ENCODE data around the gene BAG3. TPM values are rescaled to one million over a fixed set of nuclear protein-coding genes. Genes with fewer than 3 reads are reported as not detected.

The BAG3 gene
- total and polyA plus RNA-seq, 3 experiments from 2014 or later, result 11.3 to 12.5 (median 12.0) TPM

- Histone ChIP-seq H3K27ac (ENCODE audit: low read depth, low read length) (no peak overlapping the region), H3K4me1 (ENCODE audit: insufficient read depth, low read length) (peaks cover 6% of the 10 kb centered on the region), H3K4me3 (ENCODE audit: low read length) (no peak overlapping the region), H3K9me3 (ENCODE audit: low read length) (no peaks in the 10 kb centered on the region), H3K36me3 (ENCODE audit: insufficient read depth, low read length) (no peaks in the 10 kb centered on the region), H3K27me3 (ENCODE audit: insufficient read depth, low read length, poor library complexity, severe bottlenecking) (no peaks in the 10 kb centered on the region)
- H3K36me3 Mint-ChIP-seq, result no peaks in the 10 kb centered on the region
- DNase-seq, result no peak
- no peak overlapping the region for H3K27ac Mint-ChIP-seq
- no peaks in the 10 kb centered on the region for H3K9me3 Mint-ChIP-seq
- CTCF ChIA-PET, result interaction anchor here (1.3 kb wide), 1 partner anchor 170 kb away, joined by 3 read pairs; no protein-coding TSS in a partner anchor
- POLR2A ChIA-PET, result no interaction called here
- H3K4me3 Mint-ChIP-seq, result no peak overlapping the region
- peaks cover 0 to 1% of the 10 kb centered on the region in 2 donors for H3K27me3 Mint-ChIP-seq
- H3K4me1 Mint-ChIP-seq, result peaks cover 20 to 31% (median 25%) of the 10 kb centered on the region in 3 donors
Measured at GRCh38 chr10:119689016-119689580, 37.9 kb downstream of the BAG3 start.

DNA sequence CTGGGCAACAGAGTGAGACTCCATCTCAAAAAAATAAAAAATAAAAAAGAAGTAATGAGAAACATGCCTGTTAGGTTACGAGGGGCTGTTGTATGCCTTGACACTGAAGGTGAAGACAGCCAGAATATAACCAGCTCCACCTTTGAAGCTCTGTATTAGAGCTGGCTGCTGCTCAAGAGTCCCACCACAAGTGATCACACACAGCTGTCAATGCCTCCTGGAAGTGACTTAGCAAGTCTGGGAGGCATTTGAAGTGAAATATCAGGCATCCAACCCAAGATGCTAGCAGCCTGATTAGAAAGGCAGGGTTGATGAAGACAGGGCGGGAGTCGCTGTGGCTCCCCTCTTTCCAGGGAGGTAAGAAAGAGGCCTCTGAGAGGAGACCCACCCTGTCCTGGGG lies 40.5 kb downstream of the BAG3 start:
- CTCF ChIA-PET, result interaction anchor here (1.4 kb wide), 1 partner anchor 9 kb away, joined by 3 read pairs; no protein-coding TSS in a partner anchor
- H3K9me3 ChIP-seq (ENCODE audit: low read length), result no peaks in the 10 kb centered on the region
- no peak overlapping the region for H3K27ac ChIP-seq (ENCODE audit: low read depth, low read length)
- Mint-ChIP-seq H3K9me3 (no peaks in the 10 kb centered on the region), H3K27ac (no peak overlapping the region), H3K4me3 (no peak overlapping the region), H3K27me3 (peaks cover 0 to 2% of the 10 kb centered on the region in 2 donors), H3K4me1 (peaks cover 16 to 26% (median 19%) of the 10 kb centered on the region in 3 donors), H3K36me3 (no peaks in the 10 kb centered on the region)
- POLR2A ChIA-PET, result no interaction called here
- peaks cover 6% of the 10 kb centered on the region for H3K4me1 ChIP-seq (ENCODE audit: insufficient read depth, low read length)
- no peaks in the 10 kb centered on the region for H3K27me3 ChIP-seq (ENCODE audit: insufficient read depth, low read length, poor library complexity, severe bottlenecking)
- no peaks in the 10 kb centered on the region for H3K36me3 ChIP-seq (ENCODE audit: insufficient read depth, low read length)
- DNase-seq, result no peak
- no peak overlapping the region for H3K4me3 ChIP-seq (ENCODE audit: low read length)

- Mint-ChIP-seq H3K9me3 (peaks cover 0 to 2% (median 0%) of the 10 kb centered on the region in 5 donors), H3K4me3 (peak overlapping the region in 2 of 7 donors; percentile 7 to 16), H3K4me1 (peaks cover 12 to 15% (median 12%) of the 10 kb centered on the region in 3 donors), H3K27me3 (peaks cover 3 to 5% of the 10 kb centered on the region in 2 donors), H3K27ac (peak overlapping the region in 5 of 8 donors; percentile 17 to 69 (median 30)), H3K36me3 (no peaks in the 10 kb centered on the region)
- H3K36me3 ChIP-seq (ENCODE audit: insufficient read depth, low read length), result no peaks in the 10 kb centered on the region
- no peaks in the 10 kb centered on the region for H3K9me3 ChIP-seq (ENCODE audit: low read length)
- ChIA-PET POLR2A (no interaction called here), CTCF (no interaction called here)
- H3K27me3 ChIP-seq (ENCODE audit: insufficient read depth, low read length, poor library complexity, severe bottlenecking), result no peaks in the 10 kb centered on the region
- H3K4me1 ChIP-seq (ENCODE audit: insufficient read depth, low read length), result no peaks in the 10 kb centered on the region
- no peak overlapping the region for H3K27ac ChIP-seq (ENCODE audit: low read depth, low read length)
- DNase-seq, result no peak
- H3K4me3 ChIP-seq (ENCODE audit: low read length), result no peak overlapping the region
Measured at GRCh38 chr10:119693262-119693957, 42.2 kb downstream of the BAG3 start.

GRCh38 chr10:119694608-119695007 lies 43.4 kb downstream of the BAG3 start:
- H3K27me3 Mint-ChIP-seq, result peaks cover 4 to 5% of the 10 kb centered on the region in 2 donors

DNA sequence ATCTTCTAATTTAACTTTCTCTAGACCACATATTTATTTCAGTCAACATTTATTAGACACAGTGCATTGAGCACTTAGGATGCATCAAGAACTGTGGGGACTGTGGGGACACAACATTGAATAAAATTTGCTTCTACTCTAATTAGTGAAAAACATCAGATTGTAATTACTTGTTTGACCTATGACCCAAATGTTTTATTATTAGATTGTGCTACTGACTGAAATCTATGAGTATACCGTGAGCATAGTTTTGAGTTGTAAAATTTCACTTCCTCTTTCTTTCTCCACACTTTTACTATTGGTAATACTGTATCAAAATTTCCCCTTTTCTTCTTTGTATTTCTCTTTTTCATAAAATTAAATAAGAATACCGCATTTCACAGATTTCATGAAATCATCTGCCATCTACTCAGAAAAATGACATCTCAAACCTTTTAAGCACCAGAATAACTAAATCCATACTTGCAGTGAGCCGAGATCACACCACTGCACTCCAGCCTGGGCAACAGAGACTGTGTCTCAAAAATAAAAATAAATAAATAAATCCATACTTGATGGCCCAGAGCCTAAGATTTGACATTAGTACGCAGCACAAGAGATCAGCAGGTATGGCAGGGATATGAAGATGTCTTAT lies 49.3 kb downstream of the BAG3 start:
- Mint-ChIP-seq H3K4me3 (no peak overlapping the region), H3K27ac (no peak overlapping the region), H3K27me3 (peaks cover 4 to 18% of the 10 kb centered on the region in 2 donors), H3K36me3 (no peaks in the 10 kb centered on the region), H3K9me3 (peaks cover 0 to 2% (median 0%) of the 10 kb centered on the region in 5 donors), H3K4me1 (peaks cover 9 to 15% (median 12%) of the 10 kb centered on the region in 3 donors)
- no peak overlapping the region for H3K4me3 ChIP-seq (ENCODE audit: low read length)
- H3K4me1 ChIP-seq (ENCODE audit: insufficient read depth, low read length), result peaks cover 6% of the 10 kb centered on the region
- ChIA-PET POLR2A (interaction anchor here (0.5 kb wide), 1 partner anchor 25 kb away, joined by 9 read pairs; the partner anchor contains the start of gene INPP5F), CTCF (interaction anchor here (4.4 kb wide), 1 partner anchor 14 kb away, joined by 18 read pairs; no protein-coding TSS in a partner anchor)
- H3K27me3 ChIP-seq (ENCODE audit: insufficient read depth, low read length, poor library complexity, severe bottlenecking), result no peaks in the 10 kb centered on the region
- H3K36me3 ChIP-seq (ENCODE audit: insufficient read depth, low read length), result no peaks in the 10 kb centered on the region
- H3K27ac ChIP-seq (ENCODE audit: low read depth, low read length), result no peak overlapping the region
- no peak for DNase-seq
- H3K9me3 ChIP-seq (ENCODE audit: low read length), result no peaks in the 10 kb centered on the region

More at GRCh38 chr10:119694608-119695007, 43.4 kb downstream of the BAG3 start:
- H3K4me3 ChIP-seq (ENCODE audit: low read length), result no peak overlapping the region
- no peaks in the 10 kb centered on the region for H3K27me3 ChIP-seq (ENCODE audit: insufficient read depth, low read length, poor library complexity, severe bottlenecking)
- Mint-ChIP-seq H3K36me3 (no peaks in the 10 kb centered on the region), H3K27ac (peak overlapping the region in 1 of 8 donors; percentile 61), H3K4me1 (peaks cover 12 to 15% (median 12%) of the 10 kb centered on the region in 3 donors), H3K4me3 (no peak overlapping the region), H3K9me3 (peaks cover 0 to 2% (median 0%) of the 10 kb centered on the region in 5 donors)
- POLR2A ChIA-PET, result no interaction called here
- no peak overlapping the region for H3K27ac ChIP-seq (ENCODE audit: low read depth, low read length)
- no peaks in the 10 kb centered on the region for H3K4me1 ChIP-seq (ENCODE audit: insufficient read depth, low read length)
- CTCF ChIA-PET, result interaction anchor here (2.5 kb wide), 1 partner anchor 8 kb away, joined by 12 read pairs; no protein-coding TSS in a partner anchor
- no peaks in the 10 kb centered on the region for H3K36me3 ChIP-seq (ENCODE audit: insufficient read depth, low read length)
- H3K9me3 ChIP-seq (ENCODE audit: low read length), result no peaks in the 10 kb centered on the region
- DNase-seq, result no peak

- Histone ChIP-seq H3K27ac (ENCODE audit: low read depth, low read length) (no peak overlapping the region), H3K9me3 (ENCODE audit: low read length) (no peaks in the 10 kb centered on the region), H3K36me3 (ENCODE audit: insufficient read depth, low read length) (no peaks in the 10 kb centered on the region), H3K4me3 (ENCODE audit: low read length) (no peak overlapping the region), H3K27me3 (ENCODE audit: insufficient read depth, low read length, poor library complexity, severe bottlenecking) (no peaks in the 10 kb centered on the region), H3K4me1 (ENCODE audit: insufficient read depth, low read length) (peaks cover 6% of the 10 kb centered on the region)
- no peak for DNase-seq
- peaks cover 3 to 20% of the 10 kb centered on the region in 2 donors for H3K27me3 Mint-ChIP-seq
- H3K4me1 Mint-ChIP-seq, result peaks cover 10 to 21% (median 12%) of the 10 kb centered on the region in 3 donors
- H3K36me3 Mint-ChIP-seq, result peaks cover 0 to 10% (median 4%) of the 10 kb centered on the region in 3 donors
- peaks cover 4 to 9% (median 4%) of the 10 kb centered on the region in 5 donors for H3K9me3 Mint-ChIP-seq
- POLR2A ChIA-PET, result no interaction called here
- no peak overlapping the region for H3K4me3 Mint-ChIP-seq
- H3K27ac Mint-ChIP-seq, result no peak overlapping the region
- CTCF ChIA-PET, result interaction anchor here (1.1 to 4.4 kb wide), 2 partner anchors 16 to 161 kb away, joined by 3 to 18 read pairs; no protein-coding TSS in a partner anchor
Measured at GRCh38 chr10:119701861-119702260, 50.7 kb downstream of the BAG3 start.

- Mint-ChIP-seq H3K27me3 (peaks cover 3 to 20% of the 10 kb centered on the region in 2 donors), H3K36me3 (peaks cover 0 to 17% (median 5%) of the 10 kb centered on the region in 3 donors), H3K4me1 (peaks cover 10 to 21% (median 12%) of the 10 kb centered on the region in 3 donors), H3K9me3 (peaks cover 5 to 16% (median 6%) of the 10 kb centered on the region in 5 donors), H3K27ac (peak overlapping the region in 1 of 8 donors; percentile 12), H3K4me3 (no peak overlapping the region)
- Histone ChIP-seq H3K36me3 (ENCODE audit: insufficient read depth, low read length) (no peaks in the 10 kb centered on the region), H3K27ac (ENCODE audit: low read depth, low read length) (no peak overlapping the region), H3K4me1 (ENCODE audit: insufficient read depth, low read length) (peaks cover 6% of the 10 kb centered on the region), H3K27me3 (ENCODE audit: insufficient read depth, low read length, poor library complexity, severe bottlenecking) (no peaks in the 10 kb centered on the region), H3K9me3 (ENCODE audit: low read length) (no peaks in the 10 kb centered on the region), H3K4me3 (ENCODE audit: low read length) (no peak overlapping the region)
- ChIA-PET POLR2A (no interaction called here), CTCF (interaction anchor here (1.1 to 4.4 kb wide), 2 partner anchors 16 to 160 kb away, joined by 3 to 18 read pairs; no protein-coding TSS in a partner anchor)
- no peak for DNase-seq
Measured at GRCh38 chr10:119702583-119702982, 51.4 kb downstream of the BAG3 start.
